Camera-type eye (tissue), 1 donor: Measurements from ENCODE around the gene RTN1. TPM values are rescaled to one million over a fixed set of nuclear protein-coding genes. Genes with fewer than 3 reads are reported as not detected.

ENCODE experiments used
- total RNA-seq: library from RNA; depleted of rRNA; stranded (reverse); fragments of >200 nt; gene quantifications from one replicate; pipeline ENCODE4 v1.2.3, GENCODE V29; 2014

RTN1 gene, protein sequence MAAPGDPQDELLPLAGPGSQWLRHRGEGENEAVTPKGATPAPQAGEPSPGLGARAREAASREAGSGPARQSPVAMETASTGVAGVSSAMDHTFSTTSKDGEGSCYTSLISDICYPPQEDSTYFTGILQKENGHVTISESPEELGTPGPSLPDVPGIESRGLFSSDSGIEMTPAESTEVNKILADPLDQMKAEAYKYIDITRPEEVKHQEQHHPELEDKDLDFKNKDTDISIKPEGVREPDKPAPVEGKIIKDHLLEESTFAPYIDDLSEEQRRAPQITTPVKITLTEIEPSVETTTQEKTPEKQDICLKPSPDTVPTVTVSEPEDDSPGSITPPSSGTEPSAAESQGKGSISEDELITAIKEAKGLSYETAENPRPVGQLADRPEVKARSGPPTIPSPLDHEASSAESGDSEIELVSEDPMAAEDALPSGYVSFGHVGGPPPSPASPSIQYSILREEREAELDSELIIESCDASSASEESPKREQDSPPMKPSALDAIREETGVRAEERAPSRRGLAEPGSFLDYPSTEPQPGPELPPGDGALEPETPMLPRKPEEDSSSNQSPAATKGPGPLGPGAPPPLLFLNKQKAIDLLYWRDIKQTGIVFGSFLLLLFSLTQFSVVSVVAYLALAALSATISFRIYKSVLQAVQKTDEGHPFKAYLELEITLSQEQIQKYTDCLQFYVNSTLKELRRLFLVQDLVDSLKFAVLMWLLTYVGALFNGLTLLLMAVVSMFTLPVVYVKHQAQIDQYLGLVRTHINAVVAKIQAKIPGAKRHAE
- total RNA-seq: 88.2 TPM

DNA sequence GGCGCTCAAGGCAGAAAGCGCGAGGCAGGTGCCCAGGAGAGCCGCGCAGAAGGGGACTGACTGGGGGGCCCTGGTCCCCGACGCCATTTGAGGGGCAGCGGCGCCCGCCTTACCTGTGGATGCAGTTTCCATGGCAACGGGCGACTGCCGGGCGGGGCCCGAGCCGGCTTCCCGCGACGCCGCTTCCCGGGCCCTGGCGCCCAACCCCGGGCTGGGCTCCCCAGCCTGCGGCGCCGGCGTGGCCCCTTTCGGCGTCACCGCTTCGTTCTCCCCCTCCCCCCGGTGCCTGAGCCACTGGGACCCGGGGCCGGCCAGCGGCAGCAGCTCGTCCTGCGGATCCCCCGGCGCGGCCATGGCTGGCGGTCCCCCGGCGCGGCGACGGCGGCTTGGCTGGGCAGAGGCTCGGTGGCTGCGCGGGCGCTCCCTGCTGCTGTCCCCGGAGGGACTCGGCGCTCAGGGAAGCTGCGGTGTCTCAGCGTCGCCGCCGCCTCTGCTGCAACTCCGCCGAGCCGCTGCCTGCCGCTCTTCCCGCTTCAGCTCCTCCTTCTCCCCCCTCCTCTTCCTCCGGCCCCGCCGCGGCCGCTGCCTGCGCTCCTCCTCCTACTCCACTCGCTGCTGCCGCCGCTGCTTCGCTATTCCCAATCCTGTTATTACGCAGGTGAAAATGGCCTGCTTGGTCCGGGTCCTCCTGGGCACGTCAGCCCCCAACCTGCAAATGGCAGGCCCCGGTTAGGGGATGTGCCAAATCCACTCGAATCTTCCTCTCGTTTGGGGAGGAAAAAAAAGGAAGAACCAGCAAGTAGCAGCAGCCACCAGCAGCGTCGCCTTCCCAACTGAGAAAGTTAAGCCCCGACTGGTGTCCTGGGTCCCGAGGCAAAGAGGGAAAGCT, at the start of gene RTN1:
Gene RTN1 (minus strand): TSS at position 500 of the 889 bp plus-strand sequence. CDS start 146 bp downstream, at position 354.

DNA sequence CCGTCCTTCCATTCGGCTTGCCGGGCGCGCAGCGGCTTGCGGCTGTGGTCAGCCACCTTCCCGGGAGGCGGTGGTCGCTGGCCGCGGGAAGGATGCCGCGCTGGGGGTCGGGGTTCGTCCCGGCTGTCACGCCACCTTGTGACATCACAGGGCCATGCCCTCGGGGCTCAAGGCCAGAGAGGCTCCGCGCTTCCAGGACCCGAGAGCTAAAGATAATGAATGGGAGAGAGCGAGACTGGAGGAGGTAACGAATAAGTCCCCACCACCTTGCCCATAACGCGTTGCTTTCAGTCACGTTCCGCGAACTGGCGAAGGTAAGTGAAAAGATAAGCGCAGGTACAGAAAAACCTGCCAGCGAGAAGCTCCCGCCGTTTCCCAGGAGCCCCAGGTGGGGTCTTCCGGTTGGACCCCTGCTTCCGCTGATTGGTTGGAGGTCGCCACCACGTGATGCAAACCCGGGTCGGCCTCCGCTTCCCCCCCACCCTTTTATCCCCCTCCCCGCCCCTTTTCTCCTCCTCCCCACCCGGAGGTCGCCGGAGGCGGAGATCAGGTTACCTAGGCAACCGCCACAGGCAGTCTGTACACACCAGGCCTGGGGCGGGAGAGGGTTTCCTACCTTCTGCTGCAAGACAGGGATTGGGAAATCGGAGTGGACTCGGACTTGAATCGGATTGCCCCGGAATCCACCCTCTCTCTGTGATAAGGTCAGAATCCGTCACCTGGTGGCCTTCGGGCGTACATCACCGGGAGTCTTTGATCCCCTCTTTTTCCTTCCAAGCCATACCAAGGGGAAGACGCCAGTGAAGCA, 49.2 kb upstream of the RTN1 start, which contains the start of gene LRRC9:
Gene LRRC9 (plus strand): TSS at position 575 of the 808 bp plus-strand sequence.

GRCh38 chr14:59576332-59577294, 294.0 kb downstream of the RTN1 start, which contains the start of gene CCDC175:
Gene CCDC175 (minus strand): TSS chr14:59576812. CDS start chr14:59576775, 37 bp downstream.

Other genes with a start within 250 kb of the RTN1 start
- 3.4 TPM for gene LRRC9, start 49.4 kb upstream of the RTN1 start, total RNA-seq
- 140 TPM for gene PCNX4, start 221.1 kb upstream of the RTN1 start, total RNA-seq